GM21423 (cell line): ENCODE measurements around the gene DYTN.

Source experiments
- ATAC-seq: cut with Tn5 transposase; IDR thresholded peaks from one replicate; pipeline ENCODE4 v1.9.1; 2021; ENCODE audit warnings: mild to moderate bottlenecking, moderate library complexity; ENCODE audit not compliant: unreplicated experiment

The DYTN gene

GRCh38 chr2:206701952-206702605, 16.1 kb downstream of the DYTN start:
- no peak for ATAC-seq

- no peak for ATAC-seq
Measured at GRCh38 chr2:206700156-206700555, 18.0 kb downstream of the DYTN start.

- no peak for ATAC-seq
Measured at GRCh38 chr2:206698811-206699210, 19.4 kb downstream of the DYTN start.

- no peak for ATAC-seq
Measured at GRCh38 chr2:206696910-206697309, 21.3 kb downstream of the DYTN start.

GRCh38 chr2:206693399-206694137, 24.6 kb downstream of the DYTN start:
- ATAC-seq, result peak; percentile 67

- no peak for ATAC-seq
Measured at GRCh38 chr2:206692971-206693370, 25.2 kb downstream of the DYTN start.

GRCh38 chr2:206688990-206689389, 29.2 kb downstream of the DYTN start:
- ATAC-seq, result no peak

GRCh38 chr2:206688453-206688852, 29.7 kb downstream of the DYTN start:
- ATAC-seq, result no peak

- ATAC-seq, result no peak
Measured at GRCh38 chr2:206683546-206683945, 34.6 kb downstream of the DYTN start.

- ATAC-seq, result no peak
Measured at GRCh38 chr2:206670531-206671319, 47.5 kb downstream of the DYTN start.

- no peak for ATAC-seq
Measured at GRCh38 chr2:206665251-206665650, 52.9 kb downstream of the DYTN start.

GRCh38 chr2:206657087-206657486, 61.1 kb downstream of the DYTN start:
- ATAC-seq, result no peak

GRCh38 chr2:206647985-206648384, 70.2 kb downstream of the DYTN start:
- ATAC-seq, result no peak

GRCh38 chr2:206642075-206643025, 75.8 kb downstream of the DYTN start, which contains the start of gene FAM237A:
Gene FAM237A, plus strand, starts transcription at chr2:206642487. Its CDS starts 1,750 bp downstream, at chr2:206644237.
- no peak for ATAC-seq

GRCh38 chr2:206641226-206641625, 77.0 kb downstream of the DYTN start:
- ATAC-seq, result no peak

GRCh38 chr2:206639636-206640035, 78.6 kb downstream of the DYTN start:
- ATAC-seq, result no peak

- ATAC-seq, result no peak
Measured at GRCh38 chr2:206635015-206635414, 83.2 kb downstream of the DYTN start.

- ATAC-seq, result no peak
Measured at GRCh38 chr2:206631340-206631739, 86.9 kb downstream of the DYTN start.

- ATAC-seq, result no peak
Measured at GRCh38 chr2:206627632-206628031, 90.6 kb downstream of the DYTN start.

GRCh38 chr2:206626108-206626507, 92.1 kb downstream of the DYTN start:
- no peak for ATAC-seq

GRCh38 chr2:206619011-206619410, 99.2 kb downstream of the DYTN start:
- no peak for ATAC-seq
